ENCODE measurements around the gene NOS2.
"Not testable (repeated sequence)": the region's sequence is repeated elsewhere in the genome, so short reads cannot be mapped to it uniquely, and the experiment has no call there.

Gene NOS2

DNA sequence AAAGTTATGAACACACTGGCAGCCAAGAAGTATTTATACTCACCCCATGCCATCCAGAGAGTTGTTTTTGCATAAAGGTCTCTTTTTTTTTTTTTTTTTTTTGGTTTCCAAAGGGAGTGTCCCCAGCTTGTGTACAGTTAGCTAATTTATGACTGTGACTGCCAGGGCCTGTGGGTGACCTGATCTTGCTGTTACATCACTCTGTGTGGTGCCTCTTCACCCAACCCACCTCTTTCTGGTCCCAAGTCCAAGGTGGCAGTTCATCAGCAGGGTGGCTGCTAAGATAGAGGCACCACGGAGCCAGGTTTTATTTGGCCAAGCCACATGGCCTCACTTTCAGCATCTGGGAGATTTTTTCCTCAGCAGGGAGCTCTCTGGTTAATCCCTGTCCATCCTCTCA is at the start of gene NOS2:
NOS2 (minus strand) TSS at position 8 of the 400 bp plus-strand sequence. CDS start 1,720 bp downstream, outside the sequence.
- DNase-seq (ENCODE audit: low read depth): no peak

- DNase-seq (ENCODE audit: low read depth): no peak
Observed at GRCh38 chr17:27849474-27850185, 49.3 kb upstream of the NOS2 start.

- DNase-seq (ENCODE audit: low read depth): no peak
Observed at GRCh38 chr17:27848931-27849330, 48.6 kb upstream of the NOS2 start.

DNA sequence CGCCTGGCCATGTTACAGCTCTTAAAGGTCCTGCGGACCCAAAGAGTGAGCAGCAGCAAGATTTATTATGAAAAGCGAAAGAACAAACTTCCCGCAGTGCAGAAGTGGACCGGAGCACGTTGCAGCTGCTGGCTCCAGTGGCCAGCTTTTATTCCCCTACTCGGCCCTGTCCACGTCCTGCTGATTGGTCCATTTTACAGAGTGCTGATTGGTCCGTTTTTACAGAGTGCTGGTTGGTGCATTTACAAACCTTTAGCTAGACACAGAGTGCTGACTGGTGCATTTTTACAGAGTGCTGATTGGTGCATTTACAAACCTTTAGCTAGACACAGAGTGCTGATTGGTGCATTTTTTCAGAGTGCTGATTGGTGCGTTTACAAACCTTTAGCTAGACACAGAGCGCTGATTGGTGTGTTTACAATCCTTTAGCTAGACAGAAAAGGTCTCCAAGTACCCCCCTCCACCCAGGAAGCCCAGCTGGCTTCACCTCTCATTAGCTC is 46.5 kb upstream of the NOS2 start:
- not testable (repeated sequence) for DNase-seq (ENCODE audit: low read depth)

DNA sequence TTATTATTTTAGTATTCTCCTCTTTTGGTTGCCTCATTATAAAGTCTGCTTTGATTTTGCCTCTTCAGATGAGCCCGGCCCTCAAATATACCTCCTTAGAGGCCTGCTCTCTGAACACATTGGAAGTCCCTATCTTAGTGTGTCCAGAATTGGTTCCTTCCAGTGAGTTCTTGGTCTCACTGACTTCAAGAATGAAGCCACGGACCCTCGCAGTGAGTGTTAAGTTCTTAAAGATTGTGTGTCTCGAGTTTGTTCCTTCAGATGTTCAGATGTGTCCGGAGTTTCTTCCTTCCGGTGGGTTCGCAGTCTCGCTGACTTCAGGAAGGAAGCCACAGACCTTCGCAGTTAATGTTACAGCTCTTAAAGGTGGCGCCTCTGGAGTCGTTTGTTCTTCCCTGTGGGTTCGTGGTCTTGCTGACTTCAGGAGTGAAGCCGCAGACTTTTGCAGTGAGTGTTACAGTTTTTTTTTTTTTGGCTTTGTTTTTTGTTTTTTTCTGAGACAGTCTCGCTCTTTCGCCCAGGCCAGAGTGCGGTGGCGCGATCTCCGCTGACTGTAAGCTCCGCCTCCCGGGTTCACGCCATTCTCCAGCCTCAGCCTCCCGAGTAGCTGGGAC is 45.8 kb upstream of the NOS2 start:
- DNase-seq (ENCODE audit: low read depth): no peak

DNA sequence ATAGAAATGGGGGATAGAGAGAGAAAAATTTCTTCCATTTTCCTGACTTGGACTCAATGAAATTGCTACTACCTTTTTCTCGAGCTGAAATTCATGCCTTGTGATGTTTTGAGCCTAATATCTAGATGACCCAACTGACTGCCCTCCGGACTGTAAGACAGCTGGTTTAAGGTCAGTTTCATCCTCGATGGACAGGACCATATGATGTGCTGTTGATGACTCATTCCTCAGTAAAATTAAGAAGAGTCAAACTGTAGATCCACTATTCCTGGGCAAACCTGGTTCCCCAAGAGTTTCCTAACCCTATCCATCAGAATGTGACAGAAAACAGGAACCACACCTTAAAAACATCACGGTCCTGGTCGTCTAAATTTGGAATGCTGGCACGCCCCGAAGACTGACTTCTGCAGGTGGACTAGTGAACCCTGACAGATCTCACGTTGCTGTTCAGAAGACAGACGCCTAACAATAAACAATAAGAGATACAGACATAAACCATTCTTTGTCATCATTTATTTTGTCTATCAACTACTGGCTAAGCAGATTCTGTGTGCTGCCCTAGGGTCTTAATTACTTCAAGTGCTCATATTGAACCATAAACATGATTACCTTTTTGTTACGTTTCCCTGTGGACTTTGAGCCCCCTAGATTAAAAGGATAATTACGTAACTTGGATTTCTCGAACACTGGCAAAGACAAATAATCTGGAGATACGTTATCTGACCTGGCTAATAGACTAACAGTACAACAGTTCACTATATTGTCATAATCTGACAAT is 45.1 kb upstream of the NOS2 start:
- no peak for DNase-seq (ENCODE audit: low read depth)

DNA sequence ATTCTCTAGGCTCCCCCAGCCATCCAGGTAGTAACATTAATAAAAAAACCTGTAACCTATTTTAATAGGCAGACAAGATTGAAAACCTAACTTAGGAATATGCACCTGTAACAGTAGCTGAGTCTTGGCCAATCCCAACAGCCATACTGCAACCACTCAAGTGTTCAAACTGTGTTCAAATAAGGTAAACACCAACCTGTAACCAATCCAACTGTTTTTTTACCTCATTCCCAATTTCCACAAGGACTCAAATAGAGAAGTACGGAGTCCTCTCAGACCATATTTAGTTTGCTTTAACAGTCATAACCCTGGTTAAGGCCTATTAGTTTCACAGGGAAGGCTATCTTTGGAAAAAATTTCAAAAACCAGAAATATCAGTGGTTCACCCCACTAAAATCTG is 40.4 kb upstream of the NOS2 start:
- DNase-seq (ENCODE audit: low read depth): no peak

DNA sequence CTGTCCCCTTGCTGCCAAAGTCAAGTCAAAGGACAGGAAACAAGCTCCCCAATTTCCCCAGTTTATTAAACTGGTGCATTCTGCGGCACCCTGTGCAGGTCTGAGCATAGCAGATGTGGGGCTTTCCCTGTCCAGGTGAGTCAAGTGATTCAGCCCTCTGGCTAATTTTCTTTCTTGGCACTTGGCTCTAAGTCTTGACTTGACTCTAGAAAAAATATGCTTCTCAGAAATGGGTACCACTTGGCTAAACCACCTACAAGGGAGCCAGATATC is 40.0 kb upstream of the NOS2 start:
- DNase-seq (ENCODE audit: low read depth): not testable (repeated sequence)

- DNase-seq (ENCODE audit: low read depth): not testable (repeated sequence)
Observed at GRCh38 chr17:27839571-27840405, 39.5 kb upstream of the NOS2 start.

GRCh38 chr17:27838607-27839006 is 38.3 kb upstream of the NOS2 start:
- DNase-seq (ENCODE audit: low read depth): not testable (repeated sequence)

DNA sequence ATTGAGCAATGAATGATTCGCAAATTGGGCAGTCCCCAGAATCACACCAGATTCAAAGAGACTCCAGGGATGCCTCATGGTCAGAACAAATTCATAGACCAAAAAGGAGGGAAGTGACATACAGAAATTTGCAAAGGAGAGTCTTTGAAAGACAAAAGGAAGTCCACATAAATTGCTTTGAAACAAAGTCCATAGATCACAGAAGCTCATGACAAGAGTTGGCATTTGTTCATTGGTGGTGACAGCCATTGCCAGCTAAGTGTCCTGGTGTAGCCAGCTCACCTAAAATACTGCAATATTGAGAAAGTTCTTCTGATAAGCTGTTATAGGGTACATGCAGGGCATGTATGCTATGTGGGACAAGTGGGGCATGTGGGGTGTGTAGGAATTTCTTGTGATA is 37.4 kb upstream of the NOS2 start:
- not testable (repeated sequence) for DNase-seq (ENCODE audit: low read depth)

DNA sequence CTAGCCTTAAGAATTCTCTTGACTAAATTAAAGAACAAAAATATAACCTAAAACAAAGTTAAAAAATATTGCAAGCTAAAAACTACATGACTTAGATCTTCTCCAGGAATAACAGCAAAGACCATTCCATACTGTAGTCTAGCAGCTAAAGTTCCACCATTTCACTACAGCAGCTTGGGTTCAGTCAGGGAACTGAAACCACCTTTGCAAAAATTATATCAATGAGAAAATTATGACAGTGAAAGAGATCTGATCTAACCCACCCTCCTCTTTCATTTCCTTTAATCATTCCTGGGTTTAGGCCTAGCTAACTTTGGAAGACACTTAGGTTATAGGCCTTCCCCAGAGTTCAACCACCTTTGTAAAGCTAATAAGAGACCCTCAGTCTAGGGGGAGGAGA is 36.3 kb upstream of the NOS2 start:
- DNase-seq (ENCODE audit: low read depth): no peak

DNA sequence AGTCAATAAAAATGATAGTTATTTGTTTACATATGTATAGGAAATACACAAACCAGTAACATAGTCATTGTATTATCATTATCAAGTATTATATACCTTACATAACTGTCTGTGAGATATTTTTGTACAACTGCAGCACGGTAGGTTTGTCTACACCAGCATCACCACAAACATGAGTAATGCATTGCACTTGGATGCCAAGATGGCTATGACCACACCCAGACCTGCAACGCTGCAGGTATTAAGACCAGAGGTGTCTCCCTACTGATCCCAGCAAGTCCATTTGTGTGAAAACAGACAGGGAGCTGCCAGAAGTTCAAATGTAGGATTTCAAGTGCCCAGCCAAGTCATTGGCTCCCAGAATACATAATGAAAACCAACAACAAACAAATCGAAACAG is 34.2 kb upstream of the NOS2 start:
- DNase-seq (ENCODE audit: low read depth): no peak

GRCh38 chr17:27832831-27833230 is 32.5 kb upstream of the NOS2 start:
- DNase-seq (ENCODE audit: low read depth): no peak

DNA sequence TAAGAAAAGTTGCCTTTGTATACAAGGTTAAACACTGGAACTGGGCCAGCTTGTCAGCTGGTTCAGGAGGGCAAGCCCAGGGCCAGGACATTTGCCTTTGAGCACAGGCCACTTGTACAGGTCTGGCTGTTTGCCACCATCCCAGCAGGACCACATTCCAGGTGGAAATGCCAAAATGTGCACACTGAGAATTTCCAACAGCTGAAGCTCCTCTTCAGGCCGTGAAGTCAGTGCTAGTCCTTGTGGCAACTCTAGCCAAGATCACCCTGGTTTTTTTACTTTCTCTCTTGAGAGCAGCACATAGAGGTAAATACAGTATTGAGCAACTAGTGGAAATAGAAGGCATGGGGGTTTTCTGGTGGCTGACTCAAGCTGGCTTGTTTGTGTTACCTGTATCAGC is 29.6 kb upstream of the NOS2 start:
- not testable (repeated sequence) for DNase-seq (ENCODE audit: low read depth)

DNA sequence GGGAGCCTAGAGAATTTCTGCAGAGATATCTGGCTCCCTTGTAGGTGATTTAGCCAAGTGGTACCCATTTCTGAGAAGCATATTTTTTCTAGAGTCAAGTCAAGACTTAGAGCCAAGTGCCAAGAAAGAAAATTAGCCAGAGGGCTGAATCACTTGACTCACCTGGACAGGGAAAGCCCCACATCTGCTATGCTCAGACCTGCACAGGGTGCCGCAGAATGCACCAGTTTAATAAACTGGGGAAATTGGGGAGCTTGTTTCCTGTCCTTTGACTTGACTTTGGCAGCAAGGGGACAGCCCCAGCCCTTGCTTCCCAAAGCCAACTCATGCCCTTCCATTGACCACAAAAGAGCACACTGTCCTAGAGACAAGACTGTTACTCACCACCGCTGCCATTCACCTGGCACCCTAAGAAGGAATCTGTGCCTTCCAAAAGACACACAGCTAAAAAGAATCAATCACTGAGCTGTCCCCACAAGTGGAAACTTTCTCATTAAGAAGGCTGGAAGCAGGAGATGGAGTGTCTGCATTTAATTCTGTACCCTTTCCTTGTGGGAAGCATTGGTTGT is 28.9 kb upstream of the NOS2 start:
- DNase-seq (ENCODE audit: low read depth): not testable (repeated sequence)

DNA sequence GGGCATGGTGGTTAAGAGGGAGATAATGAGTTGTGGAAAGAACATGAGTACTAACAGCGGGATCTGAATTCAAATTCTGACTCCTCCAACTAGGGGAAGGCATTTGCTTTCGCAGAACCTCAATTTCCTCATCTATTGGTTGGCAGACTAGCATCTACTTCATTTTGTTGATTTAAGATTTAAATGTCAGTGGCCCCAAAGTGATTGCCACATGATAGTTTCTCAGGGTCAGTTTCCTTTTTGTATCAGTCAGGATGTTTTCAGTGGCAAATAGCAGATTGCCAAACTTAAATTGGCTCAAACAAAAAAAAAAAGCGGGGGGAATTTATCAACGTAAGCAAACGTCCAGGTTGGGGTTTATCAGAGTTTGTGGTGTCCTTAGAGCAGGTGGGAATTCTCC is 25.1 kb upstream of the NOS2 start:
- DNase-seq (ENCODE audit: low read depth): no peak

- no peak for DNase-seq (ENCODE audit: low read depth)
Observed at GRCh38 chr17:27824745-27825144, 24.4 kb upstream of the NOS2 start.

DNA sequence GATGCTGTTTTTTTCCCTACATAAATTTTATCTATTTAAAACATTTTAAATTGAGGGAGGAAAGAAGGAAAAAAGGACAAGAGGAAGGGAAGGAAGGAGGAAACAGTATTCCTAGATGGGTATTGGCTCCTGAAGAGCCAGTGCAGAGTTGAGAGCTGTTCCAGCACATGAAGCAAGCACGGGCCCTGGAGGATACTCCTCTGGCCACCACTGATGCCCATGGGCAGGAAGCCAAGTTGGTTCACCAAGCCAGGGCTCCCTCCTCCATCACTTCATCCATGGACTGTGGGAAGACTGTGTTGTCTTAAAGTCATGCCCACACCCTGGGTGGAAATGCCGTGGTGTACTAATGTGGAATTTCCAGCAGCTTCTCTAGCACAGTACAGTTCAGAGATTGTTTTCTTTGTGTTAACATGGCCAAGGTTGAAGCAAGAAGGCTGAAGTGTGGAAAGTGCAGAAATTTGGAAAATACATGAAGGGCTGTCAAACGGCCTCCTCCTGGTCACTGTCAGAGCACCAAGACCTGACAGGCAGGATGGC is 23.9 kb upstream of the NOS2 start:
- no peak for DNase-seq (ENCODE audit: low read depth)

DNA sequence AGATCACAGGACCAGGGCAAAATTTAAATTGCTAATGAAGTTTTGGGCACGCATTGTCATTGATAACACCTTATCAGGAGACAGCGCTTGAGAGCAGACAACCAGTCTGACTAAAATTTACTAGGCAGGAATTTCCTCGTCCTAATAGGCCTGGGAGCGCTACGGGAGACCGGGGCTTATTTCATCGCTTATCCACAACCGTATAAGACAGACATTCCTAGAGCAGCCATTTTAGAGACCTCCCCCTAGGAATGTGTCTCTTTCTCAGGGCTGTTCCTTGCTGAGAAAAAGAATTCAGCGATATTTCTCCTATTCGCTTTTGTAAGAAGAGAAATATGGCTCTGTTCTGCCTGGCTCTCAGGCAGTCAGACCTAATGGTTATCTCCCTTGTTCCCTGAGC is 21.8 kb upstream of the NOS2 start:
- DNase-seq (ENCODE audit: low read depth): not testable (repeated sequence)

DNA sequence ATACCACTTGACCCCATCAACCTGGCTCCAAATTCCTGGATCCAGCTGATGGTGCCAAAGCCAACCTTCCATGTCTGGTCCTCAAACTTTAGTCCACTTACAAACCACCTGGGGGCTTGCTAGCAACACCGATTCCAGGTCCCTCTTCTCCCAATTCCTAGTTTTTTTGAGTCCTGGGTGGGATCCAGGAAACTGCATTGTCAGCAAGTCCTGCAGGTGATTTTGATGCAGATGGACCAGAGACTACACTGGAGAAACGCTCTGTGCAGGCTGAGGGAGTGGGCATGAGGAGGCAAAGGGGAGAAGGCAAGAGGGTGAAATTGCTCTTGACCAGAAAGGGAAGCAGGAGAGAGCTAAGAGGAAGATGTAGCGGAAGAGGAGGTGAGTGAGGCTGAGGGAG is 21.0 kb upstream of the NOS2 start:
- DNase-seq (ENCODE audit: low read depth): no peak

GRCh38 chr17:27819145-27819544 is 18.8 kb upstream of the NOS2 start:
- no peak for DNase-seq (ENCODE audit: low read depth)

Data from activated T-cell treated with anti-CD3 and anti-CD28 coated beads for 24 hours (primary cell).